Measurements from ENCODE around the gene CNGB1. TPM values are rescaled to one million over a fixed set of nuclear protein-coding genes. Genes with fewer than 3 reads are reported as not detected.
A peak's percentile ranks its signal among the peaks of the same experiment; 100 is the strongest.

The CNGB1 gene
- total RNA-seq, 1 donor from 2014 or later: 0.19 TPM

DNA sequence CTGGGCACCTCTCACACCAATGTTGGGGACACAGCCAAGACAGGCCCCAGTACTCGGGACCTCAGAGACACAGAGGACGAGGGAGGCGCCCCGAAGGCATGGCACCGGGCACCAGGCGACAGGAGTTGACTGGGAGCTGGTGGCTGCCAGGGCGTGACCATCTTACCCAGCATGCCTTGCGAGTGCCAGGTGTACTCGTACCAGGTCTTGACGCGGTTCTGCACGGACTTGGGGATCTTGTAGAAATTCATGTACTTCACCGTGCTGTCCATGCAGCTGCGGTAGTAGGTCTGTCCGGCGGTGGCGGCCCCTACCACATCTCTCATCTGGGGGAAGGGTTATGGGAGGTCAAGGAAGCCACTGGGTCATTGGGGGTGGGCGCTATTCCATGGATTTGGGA, 67.3 kb downstream of the CNGB1 start:
- no peak overlapping the region for H3K4me3 Mint-ChIP-seq
- DNase-seq (ENCODE audit: extremely low spot score, unreplicated experiment): no peak
- H3K9me3 Mint-ChIP-seq: no peaks in the 10 kb centered on the region
- peaks cover 39% of the 10 kb centered on the region for H3K27me3 Mint-ChIP-seq
- peaks cover 5% of the 10 kb centered on the region for H3K4me1 Mint-ChIP-seq (ENCODE audit: unreplicated experiment)
- TF ChIP-seq, protein P1, sequence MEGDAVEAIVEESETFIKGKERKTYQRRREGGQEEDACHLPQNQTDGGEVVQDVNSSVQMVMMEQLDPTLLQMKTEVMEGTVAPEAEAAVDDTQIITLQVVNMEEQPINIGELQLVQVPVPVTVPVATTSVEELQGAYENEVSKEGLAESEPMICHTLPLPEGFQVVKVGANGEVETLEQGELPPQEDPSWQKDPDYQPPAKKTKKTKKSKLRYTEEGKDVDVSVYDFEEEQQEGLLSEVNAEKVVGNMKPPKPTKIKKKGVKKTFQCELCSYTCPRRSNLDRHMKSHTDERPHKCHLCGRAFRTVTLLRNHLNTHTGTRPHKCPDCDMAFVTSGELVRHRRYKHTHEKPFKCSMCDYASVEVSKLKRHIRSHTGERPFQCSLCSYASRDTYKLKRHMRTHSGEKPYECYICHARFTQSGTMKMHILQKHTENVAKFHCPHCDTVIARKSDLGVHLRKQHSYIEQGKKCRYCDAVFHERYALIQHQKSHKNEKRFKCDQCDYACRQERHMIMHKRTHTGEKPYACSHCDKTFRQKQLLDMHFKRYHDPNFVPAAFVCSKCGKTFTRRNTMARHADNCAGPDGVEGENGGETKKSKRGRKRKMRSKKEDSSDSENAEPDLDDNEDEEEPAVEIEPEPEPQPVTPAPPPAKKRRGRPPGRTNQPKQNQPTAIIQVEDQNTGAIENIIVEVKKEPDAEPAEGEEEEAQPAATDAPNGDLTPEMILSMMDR (conservative IDR thresholded peaks at IDR 0.05): no peak
- H3K36me3 Mint-ChIP-seq: no peaks in the 10 kb centered on the region
- no peak overlapping the region for H3K27ac Mint-ChIP-seq

DNA sequence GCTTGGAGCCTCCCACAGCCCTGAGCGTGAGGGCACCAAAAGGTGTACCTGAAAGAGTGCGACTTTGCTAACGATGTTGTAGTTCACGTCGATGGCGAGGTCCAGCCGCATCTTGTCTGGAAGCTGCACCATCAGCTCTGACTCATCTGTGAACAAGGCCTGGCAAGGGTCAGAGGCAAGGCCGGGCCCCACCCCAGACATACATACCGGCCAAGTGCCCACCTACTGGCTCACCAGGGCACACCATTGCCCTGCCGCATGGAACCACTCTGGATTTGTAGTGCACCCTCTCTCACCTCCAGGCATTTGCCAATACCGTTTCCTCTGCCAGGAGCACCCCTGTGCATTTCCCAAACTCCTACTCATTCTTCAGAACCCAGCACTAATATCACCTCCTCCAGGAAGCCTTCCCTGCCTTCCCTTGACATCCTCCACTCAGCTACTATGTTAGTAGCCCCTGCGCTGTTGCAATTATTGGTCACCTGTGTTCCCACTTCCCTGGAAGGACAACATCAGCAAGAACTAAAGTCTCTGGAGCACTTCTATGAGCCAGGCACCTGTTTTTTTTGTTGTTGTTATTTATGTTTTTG, 69.4 kb downstream of the CNGB1 start:
- Mint-ChIP-seq H3K9me3 (no peaks in the 10 kb centered on the region), H3K27me3 (peaks cover 31% of the 10 kb centered on the region), H3K36me3 (no peaks in the 10 kb centered on the region), H3K4me1 (ENCODE audit: unreplicated experiment) (peaks cover 5% of the 10 kb centered on the region), H3K4me3 (no peak overlapping the region), H3K27ac (no peak overlapping the region)
- TF ChIP-seq, protein P1 (conservative IDR thresholded peaks at IDR 0.05): no peak
- no peak for DNase-seq (ENCODE audit: extremely low spot score, unreplicated experiment)

DNA sequence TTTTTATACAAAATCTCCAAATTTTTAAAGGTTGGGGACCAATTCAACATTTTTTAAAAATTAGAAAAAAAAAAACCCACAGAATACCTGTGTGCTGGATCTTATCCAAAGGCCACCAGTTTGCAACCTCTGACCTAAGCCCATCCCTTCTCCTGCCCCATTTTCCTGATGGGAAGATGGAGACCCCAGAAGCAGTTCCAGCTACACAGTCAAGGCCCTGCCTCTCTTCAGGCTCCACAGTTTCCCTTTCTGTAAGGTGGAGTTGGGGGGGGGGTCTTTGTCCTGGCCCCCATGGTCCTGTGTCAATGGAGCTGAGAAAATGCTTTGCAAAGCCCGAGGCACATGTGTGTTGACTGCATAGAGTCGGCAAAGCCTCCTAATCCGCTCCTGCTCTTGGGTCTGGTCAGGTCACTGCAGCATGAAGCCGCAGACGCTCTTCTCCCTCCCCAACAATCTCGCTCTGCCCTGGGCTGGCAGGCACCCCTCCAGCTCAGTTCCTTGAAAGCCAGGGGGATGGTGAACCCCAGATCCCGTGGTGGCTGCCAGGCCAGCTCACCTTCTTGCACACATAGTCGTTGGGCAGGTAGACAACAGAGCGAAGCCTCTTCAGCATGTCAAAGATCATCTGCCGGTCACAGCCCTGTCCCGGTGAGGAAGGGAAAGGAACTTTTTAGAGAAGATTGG, 70.0 kb downstream of the CNGB1 start:
- Mint-ChIP-seq H3K27me3 (peaks cover 27% of the 10 kb centered on the region), H3K9me3 (no peaks in the 10 kb centered on the region), H3K27ac (no peak overlapping the region), H3K4me3 (no peak overlapping the region), H3K36me3 (no peaks in the 10 kb centered on the region), H3K4me1 (ENCODE audit: unreplicated experiment) (peaks cover 5% of the 10 kb centered on the region)
- TF ChIP-seq, protein P1 (conservative IDR thresholded peaks at IDR 0.05): no peak
- no peak for DNase-seq (ENCODE audit: extremely low spot score, unreplicated experiment)

DNA sequence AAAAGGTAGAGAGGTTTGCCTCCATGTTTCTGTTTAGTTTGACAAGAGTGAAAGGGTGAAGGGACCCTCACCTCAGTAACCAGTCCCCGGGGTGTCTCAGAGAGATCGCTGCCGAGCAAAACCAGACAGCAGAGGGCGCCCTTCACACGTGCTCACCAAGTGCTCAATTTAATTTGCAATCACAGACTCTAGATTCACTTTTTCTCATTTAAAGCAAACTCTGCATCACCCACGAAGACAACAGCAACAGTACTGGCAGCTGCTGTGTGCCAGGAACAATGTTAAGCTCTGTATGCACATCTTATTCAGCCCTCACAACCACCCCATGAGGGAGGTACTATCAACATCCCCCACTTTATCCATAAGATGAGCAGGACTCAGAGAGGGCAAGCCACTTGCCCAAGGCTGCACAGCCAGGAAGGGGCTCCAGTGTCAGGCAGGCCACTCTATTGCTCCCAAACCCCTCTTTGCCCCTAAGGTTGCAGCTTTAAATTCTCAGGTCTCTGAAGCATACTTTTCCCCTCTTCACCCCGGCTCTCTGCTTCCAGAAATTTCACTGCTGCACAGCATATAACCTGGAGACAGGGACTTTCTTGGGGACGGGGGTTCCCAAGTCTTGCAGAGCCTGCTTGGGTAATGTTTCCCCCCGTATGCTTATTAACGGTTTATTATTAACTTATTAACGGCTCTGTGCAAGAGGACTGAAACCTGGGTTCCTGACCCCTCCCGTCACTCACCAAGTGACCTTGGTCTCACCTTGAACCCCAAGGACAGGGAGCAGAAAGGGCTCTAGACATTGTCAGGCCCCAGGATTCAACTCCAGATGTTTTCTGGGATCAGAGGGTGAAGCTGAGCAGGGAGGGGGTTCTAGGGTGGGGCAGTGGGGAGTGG, 70.9 kb downstream of the CNGB1 start:
- Mint-ChIP-seq H3K4me3 (no peak overlapping the region), H3K27ac (peak overlapping the region; percentile 4), H3K27me3 (peaks cover 20% of the 10 kb centered on the region), H3K9me3 (no peaks in the 10 kb centered on the region), H3K36me3 (no peaks in the 10 kb centered on the region), H3K4me1 (ENCODE audit: unreplicated experiment) (peaks cover 5% of the 10 kb centered on the region)
- peak; percentile 77 for DNase-seq (ENCODE audit: extremely low spot score, unreplicated experiment)
- TF ChIP-seq, protein P1 (conservative IDR thresholded peaks at IDR 0.05): peak; percentile 92

GRCh38 chr16:57898961-57899360, 72.0 kb downstream of the CNGB1 start:
- Mint-ChIP-seq H3K4me1 (ENCODE audit: unreplicated experiment) (peaks cover 12% of the 10 kb centered on the region), H3K9me3 (peaks cover 3% of the 10 kb centered on the region), H3K36me3 (no peaks in the 10 kb centered on the region), H3K27me3 (peaks cover 23% of the 10 kb centered on the region), H3K27ac (no peak overlapping the region), H3K4me3 (no peak overlapping the region)
- TF ChIP-seq, protein P1 (conservative IDR thresholded peaks at IDR 0.05): no peak
- DNase-seq (ENCODE audit: extremely low spot score, unreplicated experiment): no peak

Data from type B pancreatic cell (in vitro differentiated cells).